Ishikawa (cell line): Measurements from ENCODE around the gene CIB1.
A peak's percentile ranks its signal among the peaks of the same experiment; 100 is the strongest.

Source experiments
- CREB1 ChIP-seq: IDR thresholded peaks from 2 replicates; pipeline ENCODE4 v1.6.1; 2012; ENCODE audit warnings: low read depth
- EGR1 ChIP-seq: IDR thresholded peaks from 2 replicates; pipeline ENCODE4 v1.6.1; 2012
- EP300 ChIP-seq: IDR thresholded peaks from 2 replicates; pipeline ENCODE4 v1.6.1; 2012; ENCODE audit warnings: borderline replicate concordance
- FOXM1 ChIP-seq: IDR thresholded peaks from 2 replicates; pipeline ENCODE4 v1.6.1; 2012; ENCODE audit warnings: low read depth, borderline replicate concordance
- NFIC ChIP-seq: IDR thresholded peaks from 2 replicates; pipeline ENCODE4 v1.6.1; 2012
- RAD21 ChIP-seq: IDR thresholded peaks from 2 replicates; pipeline ENCODE4 v1.6.1; 2012; ENCODE audit warnings: low read depth
- TAF1 ChIP-seq: IDR thresholded peaks from 2 replicates; pipeline ENCODE4 v1.6.1; 2012; ENCODE audit warnings: low read depth, mild to moderate bottlenecking
- TCF12 ChIP-seq: IDR thresholded peaks from 2 replicates; pipeline ENCODE4 v1.6.1; 2012; ENCODE audit warnings: low read depth
- TEAD4 ChIP-seq: IDR thresholded peaks from 2 replicates; pipeline ENCODE4 v1.6.1; 2012
- YY1 ChIP-seq: IDR thresholded peaks from 2 replicates; pipeline ENCODE4 v1.6.1; 2012; ENCODE audit warnings: low read depth
- ZBTB7A ChIP-seq: IDR thresholded peaks from 2 replicates; pipeline ENCODE4 v1.6.1; 2012; ENCODE audit warnings: low read depth
- TF ChIP-seq, protein P1 (sequence below): IDR thresholded peaks from 2 replicates; pipeline ENCODE4 v1.6.1; 2012; ENCODE audit warnings: low read depth, mild to moderate bottlenecking
- TF ChIP-seq, protein P2 (sequence below): IDR thresholded peaks from 2 replicates; pipeline ENCODE4 v1.6.1; 2012
- TF ChIP-seq, protein P3 (sequence below): IDR thresholded peaks from 2 replicates; pipeline ENCODE4 v1.6.1; 2012

CIB1 gene

DNA sequence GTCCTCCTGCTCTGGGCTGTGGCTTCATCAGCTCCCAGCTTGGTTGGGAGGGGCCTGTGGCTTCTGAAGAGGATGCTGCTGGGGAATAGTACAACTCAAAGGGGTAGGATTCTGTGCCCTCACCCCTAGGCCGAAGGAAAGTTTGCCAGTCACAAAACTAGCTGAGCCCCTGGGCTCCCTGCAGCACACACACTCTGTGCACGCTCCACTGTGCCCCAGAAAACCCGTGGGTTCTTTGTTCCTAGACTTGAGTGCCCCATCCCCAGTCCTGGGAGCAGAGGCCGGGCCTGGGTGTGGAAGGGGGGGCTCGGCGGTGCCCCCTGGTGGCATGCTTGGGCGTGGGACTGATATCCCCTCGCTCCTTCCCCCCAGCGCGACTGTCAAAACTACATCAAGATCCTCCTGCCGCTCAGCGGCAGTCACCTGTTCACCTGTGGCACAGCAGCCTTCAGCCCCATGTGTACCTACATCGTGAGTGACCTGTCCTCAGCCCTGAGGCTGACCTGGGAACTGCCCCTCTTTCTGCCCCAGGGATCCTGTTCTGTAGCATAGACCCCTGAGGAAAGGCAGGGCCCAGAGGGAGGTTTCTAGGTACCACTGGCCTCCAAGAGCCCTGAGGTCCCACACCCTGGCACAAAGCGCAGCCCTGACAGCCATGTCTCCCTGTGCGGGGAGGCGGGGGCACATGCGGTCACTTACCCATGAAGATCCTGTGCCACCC, 14.2 kb downstream of the CIB1 start:
- no peak for TF ChIP-seq CREB1
- no peak for TF ChIP-seq TAF1
- TF ChIP-seq ZBTB7A, result peak; percentile 56; the same call in 1 of the 2 replicates
- TF ChIP-seq TCF12, result no peak
- TF ChIP-seq TEAD4, result no peak
- TF ChIP-seq EGR1, result no peak
- TF ChIP-seq, protein P1, sequence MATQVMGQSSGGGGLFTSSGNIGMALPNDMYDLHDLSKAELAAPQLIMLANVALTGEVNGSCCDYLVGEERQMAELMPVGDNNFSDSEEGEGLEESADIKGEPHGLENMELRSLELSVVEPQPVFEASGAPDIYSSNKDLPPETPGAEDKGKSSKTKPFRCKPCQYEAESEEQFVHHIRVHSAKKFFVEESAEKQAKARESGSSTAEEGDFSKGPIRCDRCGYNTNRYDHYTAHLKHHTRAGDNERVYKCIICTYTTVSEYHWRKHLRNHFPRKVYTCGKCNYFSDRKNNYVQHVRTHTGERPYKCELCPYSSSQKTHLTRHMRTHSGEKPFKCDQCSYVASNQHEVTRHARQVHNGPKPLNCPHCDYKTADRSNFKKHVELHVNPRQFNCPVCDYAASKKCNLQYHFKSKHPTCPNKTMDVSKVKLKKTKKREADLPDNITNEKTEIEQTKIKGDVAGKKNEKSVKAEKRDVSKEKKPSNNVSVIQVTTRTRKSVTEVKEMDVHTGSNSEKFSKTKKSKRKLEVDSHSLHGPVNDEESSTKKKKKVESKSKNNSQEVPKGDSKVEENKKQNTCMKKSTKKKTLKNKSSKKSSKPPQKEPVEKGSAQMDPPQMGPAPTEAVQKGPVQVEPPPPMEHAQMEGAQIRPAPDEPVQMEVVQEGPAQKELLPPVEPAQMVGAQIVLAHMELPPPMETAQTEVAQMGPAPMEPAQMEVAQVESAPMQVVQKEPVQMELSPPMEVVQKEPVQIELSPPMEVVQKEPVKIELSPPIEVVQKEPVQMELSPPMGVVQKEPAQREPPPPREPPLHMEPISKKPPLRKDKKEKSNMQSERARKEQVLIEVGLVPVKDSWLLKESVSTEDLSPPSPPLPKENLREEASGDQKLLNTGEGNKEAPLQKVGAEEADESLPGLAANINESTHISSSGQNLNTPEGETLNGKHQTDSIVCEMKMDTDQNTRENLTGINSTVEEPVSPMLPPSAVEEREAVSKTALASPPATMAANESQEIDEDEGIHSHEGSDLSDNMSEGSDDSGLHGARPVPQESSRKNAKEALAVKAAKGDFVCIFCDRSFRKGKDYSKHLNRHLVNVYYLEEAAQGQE, result no peak
- TF ChIP-seq, protein P2, sequence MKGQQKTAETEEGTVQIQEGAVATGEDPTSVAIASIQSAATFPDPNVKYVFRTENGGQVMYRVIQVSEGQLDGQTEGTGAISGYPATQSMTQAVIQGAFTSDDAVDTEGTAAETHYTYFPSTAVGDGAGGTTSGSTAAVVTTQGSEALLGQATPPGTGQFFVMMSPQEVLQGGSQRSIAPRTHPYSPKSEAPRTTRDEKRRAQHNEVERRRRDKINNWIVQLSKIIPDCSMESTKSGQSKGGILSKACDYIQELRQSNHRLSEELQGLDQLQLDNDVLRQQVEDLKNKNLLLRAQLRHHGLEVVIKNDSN, result no peak
- TF ChIP-seq EP300, result no peak
- peak; percentile 60 for TF ChIP-seq RAD21

DNA sequence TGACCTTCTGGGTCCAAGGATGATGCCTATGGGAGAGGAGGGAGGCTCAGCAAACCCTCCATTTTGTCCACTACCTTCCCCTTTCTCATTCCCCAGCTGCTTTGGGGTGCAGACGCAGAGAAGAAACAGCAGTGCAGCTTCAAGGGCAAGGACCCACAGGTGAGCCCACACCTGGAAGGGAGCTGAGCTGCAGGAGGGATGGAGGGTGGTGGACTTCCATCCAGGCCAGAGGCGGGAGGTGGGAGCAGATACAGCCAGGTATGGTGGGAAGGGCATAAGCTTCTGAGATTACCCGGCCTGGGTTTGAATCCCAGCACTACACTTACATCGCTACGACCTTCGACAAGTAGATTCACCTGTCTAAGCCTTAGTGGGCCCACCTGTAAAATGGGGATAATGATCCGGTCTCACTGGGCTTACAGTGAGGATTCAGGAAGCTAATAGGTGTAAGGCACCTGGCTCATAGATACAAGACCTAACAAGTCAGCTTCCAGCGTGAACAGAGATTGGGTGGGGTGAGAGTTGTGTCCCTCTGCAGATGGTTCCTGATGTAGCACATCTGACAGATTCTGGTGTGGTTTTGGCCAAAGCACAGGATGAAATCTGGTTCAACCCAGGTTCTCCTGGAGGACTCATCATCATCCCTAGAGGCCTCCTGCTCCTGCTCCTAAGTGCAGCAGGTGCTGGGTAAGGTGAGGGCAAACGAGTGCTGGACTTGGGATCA, 15.9 kb downstream of the CIB1 start:
- no peak for TF ChIP-seq CREB1
- TF ChIP-seq, protein P2, result no peak
- no peak for TF ChIP-seq EGR1

DNA sequence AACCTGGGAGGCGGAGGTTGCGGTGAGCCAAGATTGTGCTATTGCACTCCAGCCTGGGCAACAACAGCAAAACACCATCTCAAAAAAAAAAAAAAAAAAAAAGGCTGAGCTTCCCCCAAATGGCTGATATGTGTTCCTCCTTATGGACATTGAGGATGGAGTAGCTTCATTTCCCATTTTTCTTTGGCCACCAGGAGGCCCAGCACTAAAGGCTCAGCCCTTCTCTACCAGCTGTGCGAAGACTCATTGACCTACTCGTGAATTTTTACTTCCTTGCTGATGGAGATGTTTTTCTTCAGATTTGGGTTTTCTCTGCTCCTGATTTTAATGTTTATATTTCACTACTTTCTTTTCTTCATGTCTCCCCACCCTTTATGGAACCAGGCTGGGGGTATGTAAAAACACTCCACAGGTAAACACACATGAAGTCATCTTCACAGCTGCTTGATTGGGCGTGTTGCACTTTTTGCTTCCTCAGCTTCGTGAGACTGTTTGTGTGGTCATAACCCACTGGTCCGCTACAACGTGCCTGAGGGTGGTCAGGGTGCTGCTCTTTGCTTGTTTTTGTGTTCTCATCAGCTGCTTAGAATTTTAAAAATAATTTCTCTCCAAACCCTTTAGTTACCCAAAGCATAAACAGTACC, 19.1 kb downstream of the CIB1 start:
- TF ChIP-seq TCF12, result no peak

DNA sequence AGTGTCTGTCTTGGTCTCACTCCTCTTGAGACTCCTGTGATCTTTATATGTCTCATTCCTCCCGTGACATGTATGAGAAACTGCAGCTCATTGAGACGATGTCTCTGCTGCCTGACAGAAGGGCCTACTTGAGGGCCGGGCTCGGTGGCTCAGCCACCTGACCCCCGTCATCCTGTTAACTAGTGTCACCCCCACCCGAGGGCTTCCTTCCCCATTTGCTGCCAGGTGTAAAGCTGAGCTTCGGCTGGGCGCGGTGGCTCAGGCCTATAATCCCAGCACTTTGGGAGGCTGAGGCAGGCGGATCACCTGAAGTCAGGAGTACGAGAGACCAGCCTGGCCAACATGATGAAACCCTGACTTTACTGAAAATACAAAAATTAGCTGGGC, 19.9 kb downstream of the CIB1 start:
- TF ChIP-seq ZBTB7A, result no peak
- no peak for TF ChIP-seq RAD21
- TF ChIP-seq CREB1, result no peak
- TF ChIP-seq YY1, result no peak
- TF ChIP-seq EP300, result no peak
- TF ChIP-seq TEAD4, result no peak
- TF ChIP-seq EGR1, result no peak
- no peak for TF ChIP-seq TCF12
- no peak for TF ChIP-seq NFIC
- no peak for TF ChIP-seq FOXM1
- TF ChIP-seq, protein P3, sequence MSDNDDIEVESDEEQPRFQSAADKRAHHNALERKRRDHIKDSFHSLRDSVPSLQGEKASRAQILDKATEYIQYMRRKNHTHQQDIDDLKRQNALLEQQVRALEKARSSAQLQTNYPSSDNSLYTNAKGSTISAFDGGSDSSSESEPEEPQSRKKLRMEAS, result no peak
- TF ChIP-seq, protein P1, result no peak
- no peak for TF ChIP-seq TAF1

DNA sequence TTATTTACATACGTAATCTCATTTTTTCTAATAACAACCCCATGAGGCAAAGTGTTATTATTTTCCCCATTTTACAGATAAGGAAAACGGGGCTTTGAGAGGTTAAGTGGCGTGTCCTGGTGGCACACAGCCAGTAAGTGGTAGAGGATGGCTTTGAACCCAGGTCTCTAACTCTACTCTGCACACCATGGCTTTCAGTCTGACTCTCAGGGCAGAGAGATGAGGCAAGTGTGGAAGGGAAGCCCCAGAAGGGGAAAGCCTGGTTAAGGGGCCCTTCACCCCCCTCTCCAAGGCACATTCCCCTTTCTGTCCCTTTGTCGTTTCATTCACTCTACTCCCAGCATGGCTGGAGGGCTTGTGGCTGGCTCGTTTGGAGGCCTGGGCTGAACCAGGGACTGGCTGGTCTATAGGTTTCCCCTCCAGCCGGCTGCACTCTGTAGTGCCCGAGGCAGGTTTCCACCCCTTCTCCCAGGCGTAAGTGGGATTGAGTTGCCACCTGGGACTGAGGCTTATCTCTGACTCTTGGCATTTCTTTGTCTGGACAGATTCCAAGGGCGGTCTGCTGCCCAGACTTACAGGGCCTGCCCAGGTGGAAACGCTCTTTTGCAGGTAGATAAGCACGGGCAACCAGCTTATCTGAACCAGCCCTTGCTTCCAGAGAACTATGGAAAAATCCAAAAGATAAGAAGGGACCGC, 20.5 kb downstream of the CIB1 start:
- TF ChIP-seq YY1, result no peak
- no peak for TF ChIP-seq CREB1
- TF ChIP-seq, protein P2, result no peak
